Measurements from ENCODE around the gene OSTM1. TPM values are rescaled to one million over a fixed set of nuclear protein-coding genes. Genes with fewer than 3 reads are reported as not detected.
A peak's percentile ranks its signal among the peaks of the same experiment; 100 is the strongest.

Gene OSTM1
- total and polyA plus RNA-seq, 2 experiments from 2014 or later = 17.4 to 28.1 TPM

GRCh38 chr6:108118359-108118724 is 43.8 kb upstream of the OSTM1 start:
- no peak overlapping the region for H3K27ac Mint-ChIP-seq
- no peak for ATAC-seq
- no peaks in the 10 kb centered on the region; the same call in 2 of the 3 replicates for H3K36me3 Mint-ChIP-seq (ENCODE audit: low read depth)
- H2AFZ ChIP-seq = no peak overlapping the region
- peaks cover 62% of the 10 kb centered on the region for H3K4me1 Mint-ChIP-seq
- peak overlapping the region; percentile 65 for H3K4me3 Mint-ChIP-seq
- H3K4me1 ChIP-seq (ENCODE audit: insufficient read depth) = peaks cover 55% of the 10 kb centered on the region
- TF ChIP-seq REST (IDR thresholded peaks at IDR 0.05; ENCODE audit: unreplicated experiment) (no peak), EZH2phosphoT487 (IDR thresholded peaks at IDR 0.05; ENCODE audit: unreplicated experiment) (no peak), NANOG (IDR thresholded peaks at IDR 0.05; ENCODE audit: borderline replicate concordance) (no peak), JUNB (IDR thresholded peaks at IDR 0.05; ENCODE audit: unreplicated experiment) (no peak), ZNF114 (CRISPR knock-in tag; IDR thresholded peaks at IDR 0.05) (no peak), STAT1 (IDR thresholded peaks at IDR 0.05; ENCODE audit: unreplicated experiment) (no peak), EZH2 (IDR thresholded peaks at IDR 0.05; ENCODE audit: low read depth, unreplicated experiment) (no peak), CTCF (conservative IDR thresholded peaks at IDR 0.05; ENCODE audit: low read depth in 2 of 2) (no peak)
- TF ChIP-seq, protein P1, sequence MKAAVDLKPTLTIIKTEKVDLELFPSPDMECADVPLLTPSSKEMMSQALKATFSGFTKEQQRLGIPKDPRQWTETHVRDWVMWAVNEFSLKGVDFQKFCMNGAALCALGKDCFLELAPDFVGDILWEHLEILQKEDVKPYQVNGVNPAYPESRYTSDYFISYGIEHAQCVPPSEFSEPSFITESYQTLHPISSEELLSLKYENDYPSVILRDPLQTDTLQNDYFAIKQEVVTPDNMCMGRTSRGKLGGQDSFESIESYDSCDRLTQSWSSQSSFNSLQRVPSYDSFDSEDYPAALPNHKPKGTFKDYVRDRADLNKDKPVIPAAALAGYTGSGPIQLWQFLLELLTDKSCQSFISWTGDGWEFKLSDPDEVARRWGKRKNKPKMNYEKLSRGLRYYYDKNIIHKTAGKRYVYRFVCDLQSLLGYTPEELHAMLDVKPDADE (IDR thresholded peaks at IDR 0.05) = no peak
- TF ChIP-seq, protein P2, sequence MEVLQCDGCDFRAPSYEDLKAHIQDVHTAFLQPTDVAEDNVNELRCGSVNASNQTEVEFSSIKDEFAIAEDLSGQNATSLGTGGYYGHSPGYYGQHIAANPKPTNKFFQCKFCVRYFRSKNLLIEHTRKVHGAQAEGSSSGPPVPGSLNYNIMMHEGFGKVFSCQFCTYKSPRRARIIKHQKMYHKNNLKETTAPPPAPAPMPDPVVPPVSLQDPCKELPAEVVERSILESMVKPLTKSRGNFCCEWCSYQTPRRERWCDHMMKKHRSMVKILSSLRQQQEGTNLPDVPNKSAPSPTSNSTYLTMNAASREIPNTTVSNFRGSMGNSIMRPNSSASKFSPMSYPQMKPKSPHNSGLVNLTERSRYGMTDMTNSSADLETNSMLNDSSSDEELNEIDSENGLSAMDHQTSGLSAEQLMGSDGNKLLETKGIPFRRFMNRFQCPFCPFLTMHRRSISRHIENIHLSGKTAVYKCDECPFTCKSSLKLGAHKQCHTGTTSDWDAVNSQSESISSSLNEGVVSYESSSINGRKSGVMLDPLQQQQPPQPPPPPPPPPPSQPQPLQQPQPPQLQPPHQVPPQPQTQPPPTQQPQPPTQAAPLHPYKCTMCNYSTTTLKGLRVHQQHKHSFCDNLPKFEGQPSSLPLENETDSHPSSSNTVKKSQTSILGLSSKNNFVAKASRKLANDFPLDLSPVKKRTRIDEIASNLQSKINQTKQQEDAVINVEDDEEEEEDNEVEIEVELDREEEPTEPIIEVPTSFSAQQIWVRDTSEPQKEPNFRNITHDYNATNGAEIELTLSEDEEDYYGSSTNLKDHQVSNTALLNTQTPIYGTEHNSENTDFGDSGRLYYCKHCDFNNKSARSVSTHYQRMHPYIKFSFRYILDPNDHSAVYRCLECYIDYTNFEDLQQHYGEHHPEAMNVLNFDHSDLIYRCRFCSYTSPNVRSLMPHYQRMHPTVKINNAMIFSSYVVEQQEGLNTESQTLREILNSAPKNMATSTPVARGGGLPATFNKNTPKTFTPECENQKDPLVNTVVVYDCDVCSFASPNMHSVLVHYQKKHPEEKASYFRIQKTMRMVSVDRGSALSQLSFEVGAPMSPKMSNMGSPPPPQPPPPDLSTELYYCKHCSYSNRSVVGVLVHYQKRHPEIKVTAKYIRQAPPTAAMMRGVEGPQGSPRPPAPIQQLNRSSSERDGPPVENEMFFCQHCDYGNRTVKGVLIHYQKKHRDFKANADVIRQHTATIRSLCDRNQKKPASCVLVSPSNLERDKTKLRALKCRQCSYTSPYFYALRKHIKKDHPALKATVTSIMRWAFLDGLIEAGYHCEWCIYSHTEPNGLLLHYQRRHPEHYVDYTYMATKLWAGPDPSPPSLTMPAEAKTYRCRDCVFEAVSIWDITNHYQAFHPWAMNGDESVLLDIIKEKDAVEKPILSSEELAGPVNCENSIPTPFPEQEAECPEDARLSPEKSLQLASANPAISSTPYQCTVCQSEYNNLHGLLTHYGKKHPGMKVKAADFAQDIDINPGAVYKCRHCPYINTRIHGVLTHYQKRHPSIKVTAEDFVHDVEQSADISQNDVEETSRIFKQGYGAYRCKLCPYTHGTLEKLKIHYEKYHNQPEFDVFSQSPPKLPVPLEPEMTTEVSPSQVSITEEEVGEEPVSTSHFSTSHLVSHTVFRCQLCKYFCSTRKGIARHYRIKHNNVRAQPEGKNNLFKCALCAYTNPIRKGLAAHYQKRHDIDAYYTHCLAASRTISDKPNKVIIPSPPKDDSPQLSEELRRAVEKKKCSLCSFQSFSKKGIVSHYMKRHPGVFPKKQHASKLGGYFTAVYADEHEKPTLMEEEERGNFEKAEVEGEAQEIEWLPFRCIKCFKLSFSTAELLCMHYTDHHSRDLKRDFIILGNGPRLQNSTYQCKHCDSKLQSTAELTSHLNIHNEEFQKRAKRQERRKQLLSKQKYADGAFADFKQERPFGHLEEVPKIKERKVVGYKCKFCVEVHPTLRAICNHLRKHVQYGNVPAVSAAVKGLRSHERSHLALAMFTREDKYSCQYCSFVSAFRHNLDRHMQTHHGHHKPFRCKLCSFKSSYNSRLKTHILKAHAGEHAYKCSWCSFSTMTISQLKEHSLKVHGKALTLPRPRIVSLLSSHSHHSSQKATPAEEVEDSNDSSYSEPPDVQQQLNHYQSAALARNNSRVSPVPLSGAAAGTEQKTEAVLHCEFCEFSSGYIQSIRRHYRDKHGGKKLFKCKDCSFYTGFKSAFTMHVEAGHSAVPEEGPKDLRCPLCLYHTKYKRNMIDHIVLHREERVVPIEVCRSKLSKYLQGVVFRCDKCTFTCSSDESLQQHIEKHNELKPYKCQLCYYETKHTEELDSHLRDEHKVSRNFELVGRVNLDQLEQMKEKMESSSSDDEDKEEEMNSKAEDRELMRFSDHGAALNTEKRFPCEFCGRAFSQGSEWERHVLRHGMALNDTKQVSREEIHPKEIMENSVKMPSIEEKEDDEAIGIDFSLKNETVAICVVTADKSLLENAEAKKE (CRISPR knock-in tag; IDR thresholded peaks at IDR 0.05) = no peak
- H3K4me2 ChIP-seq = peak overlapping the region; percentile 85
- peak overlapping the region; percentile 64 for H3K4me3 ChIP-seq
- peaks cover 11% of the 10 kb centered on the region; the same call in 1 of the 2 replicates for H4K20me1 ChIP-seq (replicated peaks; ENCODE audit: insufficient read depth)
- H3K27me3 ChIP-seq (ENCODE audit: insufficient read depth) = peaks cover 100% of the 10 kb centered on the region
- no peak overlapping the region for H3K27ac ChIP-seq (ENCODE audit: low read depth)
- DNase-seq (ENCODE audit: low spot score) = no peak
- no peaks in the 10 kb centered on the region for H3K36me3 ChIP-seq (ENCODE audit: insufficient read depth)
- peaks cover 35% of the 10 kb centered on the region for H3F3A ChIP-seq (replicated peaks; ENCODE audit: low read depth)
- no peaks in the 10 kb centered on the region for H3K79me2 ChIP-seq (replicated peaks; ENCODE audit: insufficient read depth)
- no peaks in the 10 kb centered on the region for H3K9me2 ChIP-seq (ENCODE audit: insufficient read depth)
- peaks cover 97% of the 10 kb centered on the region for H3K27me3 Mint-ChIP-seq (ENCODE audit: insufficient read depth, low read depth, poor library complexity)
- peaks cover 4% of the 10 kb centered on the region; the same call in 2 of the 3 replicates for H3K9me3 Mint-ChIP-seq

Measured in GM23338 (cell line).